Kidney (tissue), 14 donors: ENCODE measurements around the gene MPO. TPM values are rescaled to one million over a fixed set of nuclear protein-coding genes. Genes with fewer than 3 reads are reported as not detected.

Source experiments
- DNase-seq, 5 donors: peaks; one replicate each; pipeline ENCODE4 v3.0.0-alpha.2; 2013 to 2020
- FAIRE-seq: peaks from 2 replicates; lab custom pipeline; 2012; peaks lifted over from hg19 to GRCh38; lab: Jason Lieb, UNC
- H3K27ac ChIP-seq, 2 donors: one replicate each; pipeline ENCODE4 v1.7.0; 2013; ENCODE audit warnings: low read depth in 2 of 2, low read length in 2 of 2, inconsistent platforms in 1 of 2
- H3K27me3 ChIP-seq: one replicate; pipeline ENCODE4 v1.7.1; 2013; ENCODE audit warnings: low read length, inconsistent platforms; ENCODE audit not compliant: control insufficient read depth, insufficient read depth
- H3K36me3 ChIP-seq, 3 donors: one replicate each; pipeline versions ENCODE4 v1.7.0 to v1.7.1; 2013; ENCODE audit warnings: low read length in 3 of 3, control low read depth in 1 of 3, inconsistent platforms in 1 of 3; ENCODE audit not compliant: insufficient read depth in 3 of 3, control insufficient read depth in 2 of 3
- H3K4me1 ChIP-seq, 3 donors: one replicate each; pipeline versions ENCODE4 v1.7.0 to v1.7.1; 2013; ENCODE audit warnings: low read length in 3 of 3, inconsistent platforms in 1 of 3, low read depth in 1 of 3; ENCODE audit not compliant: control insufficient read depth in 2 of 3, insufficient read depth in 2 of 3
- H3K4me3 ChIP-seq, 3 donors: one replicate each; pipeline versions ENCODE4 v1.7.0 to v1.8.1; 2013; ENCODE audit warnings: low read length in 3 of 3, control low read depth in 1 of 3, inconsistent platforms in 1 of 3
- H3K9ac ChIP-seq, 3 donors: one replicate each; pipeline versions ENCODE4 v1.7.0 to v1.7.1; 2013; ENCODE audit warnings: low read length in 3 of 3, control low read depth in 1 of 3, inconsistent platforms in 1 of 3
- H3K9me3 ChIP-seq, 3 donors: one replicate each; pipeline versions ENCODE4 v1.7.0 to v1.7.1; 2013; ENCODE audit warnings: low read length in 3 of 3, control low read depth in 1 of 3, inconsistent platforms in 1 of 3; ENCODE audit not compliant: control insufficient read depth in 2 of 3, insufficient read depth in 1 of 3
- intact Hi-C: fragments of 100-400 bp; cut with DNase I; formaldehyde crosslinking; loops from one replicate; pipeline ENCODE4 v1.11.1; 2022
- polyA plus RNA-seq: library from polyadenylated mRNA; stranded (reverse); fragments of 350-450 nt; fragmentation: Illumina TruSeq; extraction: RNeasy Lipid Tissue Mini Kit (QIAGEN cat#74804); gene quantifications from one replicate; pipeline ENCODE4 v1.2.3, GENCODE V29; 2014; ENCODE audit warnings: low read depth, low replicate concordance; ENCODE audit not compliant: insufficient read depth
- total RNA-seq: library from RNA; stranded (reverse); fragmentation: NEBNext Ultra II Directional; extraction: Animal tissue kit (Norgen Biotek cat#: 25700); gene quantifications from one replicate; pipeline ENCODE4 v1.2.1, GENCODE V29; 2021
- TF ChIP-seq, protein P1 (sequence below): IDR thresholded peaks from 3 replicates; pipeline ENCODE4 v1.5.1; 2012; ENCODE audit warnings: mild to moderate bottlenecking, moderate library complexity, borderline replicate concordance; ENCODE audit not compliant: insufficient read depth; ENCODE audit errors: extremely low read depth
- donor health status: control.
- donor health status: control.
- donor health status: control.
- donor health status: control.
- donor health status: control.
- donor health status: DM: yes; HTN: yes; CAD: no.
- donor health status: Normal renal cell carcinoma (clear cell type).

The MPO gene
- total and polyA plus RNA-seq, 2 donors from 2014 or later, result 0.47 TPM; not detected in 1

DNA sequence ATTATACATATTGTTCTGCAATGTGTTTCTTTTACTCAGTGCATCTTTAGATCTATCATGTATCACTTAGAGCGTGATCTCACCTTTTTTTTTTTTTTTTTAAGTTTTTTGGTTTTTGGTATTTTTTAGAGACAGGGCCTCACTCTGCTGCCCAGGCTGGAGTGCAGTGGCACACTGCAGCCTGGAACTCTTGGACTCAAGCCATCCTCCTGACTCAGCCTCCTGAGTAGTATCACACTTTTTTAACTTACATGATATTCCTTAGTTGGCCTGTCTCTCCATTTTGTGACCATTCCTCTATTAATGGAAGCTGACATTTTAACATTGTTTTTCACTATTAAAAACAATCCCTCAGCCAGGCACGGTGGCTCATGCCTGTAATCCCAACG is 4.7 kb upstream of the MPO start:
- Histone ChIP-seq H3K9me3 (no peaks in the 10 kb centered on the region), H3K27me3 (no peaks in the 10 kb centered on the region), H3K36me3 (no peaks in the 10 kb centered on the region), H3K4me3 (no peak overlapping the region), H3K4me1 (no peaks in the 10 kb centered on the region), H3K27ac (no peak overlapping the region), H3K9ac (no peak overlapping the region)
- DNase-seq, result no peak
- FAIRE-seq, result no peak
- TF ChIP-seq, protein P1, sequence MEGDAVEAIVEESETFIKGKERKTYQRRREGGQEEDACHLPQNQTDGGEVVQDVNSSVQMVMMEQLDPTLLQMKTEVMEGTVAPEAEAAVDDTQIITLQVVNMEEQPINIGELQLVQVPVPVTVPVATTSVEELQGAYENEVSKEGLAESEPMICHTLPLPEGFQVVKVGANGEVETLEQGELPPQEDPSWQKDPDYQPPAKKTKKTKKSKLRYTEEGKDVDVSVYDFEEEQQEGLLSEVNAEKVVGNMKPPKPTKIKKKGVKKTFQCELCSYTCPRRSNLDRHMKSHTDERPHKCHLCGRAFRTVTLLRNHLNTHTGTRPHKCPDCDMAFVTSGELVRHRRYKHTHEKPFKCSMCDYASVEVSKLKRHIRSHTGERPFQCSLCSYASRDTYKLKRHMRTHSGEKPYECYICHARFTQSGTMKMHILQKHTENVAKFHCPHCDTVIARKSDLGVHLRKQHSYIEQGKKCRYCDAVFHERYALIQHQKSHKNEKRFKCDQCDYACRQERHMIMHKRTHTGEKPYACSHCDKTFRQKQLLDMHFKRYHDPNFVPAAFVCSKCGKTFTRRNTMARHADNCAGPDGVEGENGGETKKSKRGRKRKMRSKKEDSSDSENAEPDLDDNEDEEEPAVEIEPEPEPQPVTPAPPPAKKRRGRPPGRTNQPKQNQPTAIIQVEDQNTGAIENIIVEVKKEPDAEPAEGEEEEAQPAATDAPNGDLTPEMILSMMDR, result no peak
- intact Hi-C loops, result no loop called here

DNA sequence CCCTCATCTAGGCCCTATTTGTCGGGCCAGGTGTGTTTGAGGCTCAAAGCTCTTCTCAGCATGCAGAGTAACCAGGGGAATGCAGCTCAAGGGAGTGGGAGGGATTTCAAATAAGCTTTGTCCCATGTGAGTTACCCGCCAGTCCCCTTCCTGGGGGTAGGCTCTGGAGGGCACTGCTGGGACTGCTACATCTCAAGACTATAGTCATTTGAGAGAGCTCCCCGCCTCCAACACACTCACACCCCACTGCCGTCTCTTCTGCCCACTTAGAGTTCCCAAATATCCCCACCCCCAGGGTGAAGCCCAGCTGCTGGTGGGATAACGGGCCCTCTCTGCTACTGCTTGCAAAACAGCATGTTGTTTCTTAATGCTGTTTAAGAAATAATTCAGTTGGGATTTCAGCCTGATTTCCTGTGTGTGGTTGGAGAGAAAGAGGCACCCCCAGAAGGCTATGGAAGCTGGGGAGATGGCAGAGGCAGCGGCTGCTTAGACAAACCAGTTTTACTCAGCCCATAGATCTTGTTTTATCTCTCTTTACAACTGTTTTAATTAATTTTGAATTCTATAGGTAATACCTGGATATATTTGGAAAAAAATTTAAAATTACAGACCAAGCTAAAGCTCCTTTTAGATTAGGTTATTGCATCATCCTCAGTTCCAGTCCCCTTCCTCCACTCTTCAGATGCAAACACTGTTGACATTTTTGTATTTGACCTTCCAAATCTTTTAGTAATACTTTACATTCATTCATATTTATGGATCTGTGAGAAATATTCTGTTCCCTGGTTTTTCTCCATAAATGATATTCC is 4.1 kb upstream of the MPO start:
- FAIRE-seq, result no peak
- H3K36me3 ChIP-seq, result no peaks in the 10 kb centered on the region
- H3K27ac ChIP-seq, result no peak overlapping the region
- intact Hi-C loops, result no loop called here
- no peaks in the 10 kb centered on the region for H3K4me1 ChIP-seq
- DNase-seq, result peak in 1 of 5 donors; percentile 21
- TF ChIP-seq, protein P1, result no peak
- no peaks in the 10 kb centered on the region for H3K27me3 ChIP-seq
- H3K9me3 ChIP-seq, result no peaks in the 10 kb centered on the region
- no peak overlapping the region for H3K4me3 ChIP-seq
- H3K9ac ChIP-seq, result no peak overlapping the region

DNA sequence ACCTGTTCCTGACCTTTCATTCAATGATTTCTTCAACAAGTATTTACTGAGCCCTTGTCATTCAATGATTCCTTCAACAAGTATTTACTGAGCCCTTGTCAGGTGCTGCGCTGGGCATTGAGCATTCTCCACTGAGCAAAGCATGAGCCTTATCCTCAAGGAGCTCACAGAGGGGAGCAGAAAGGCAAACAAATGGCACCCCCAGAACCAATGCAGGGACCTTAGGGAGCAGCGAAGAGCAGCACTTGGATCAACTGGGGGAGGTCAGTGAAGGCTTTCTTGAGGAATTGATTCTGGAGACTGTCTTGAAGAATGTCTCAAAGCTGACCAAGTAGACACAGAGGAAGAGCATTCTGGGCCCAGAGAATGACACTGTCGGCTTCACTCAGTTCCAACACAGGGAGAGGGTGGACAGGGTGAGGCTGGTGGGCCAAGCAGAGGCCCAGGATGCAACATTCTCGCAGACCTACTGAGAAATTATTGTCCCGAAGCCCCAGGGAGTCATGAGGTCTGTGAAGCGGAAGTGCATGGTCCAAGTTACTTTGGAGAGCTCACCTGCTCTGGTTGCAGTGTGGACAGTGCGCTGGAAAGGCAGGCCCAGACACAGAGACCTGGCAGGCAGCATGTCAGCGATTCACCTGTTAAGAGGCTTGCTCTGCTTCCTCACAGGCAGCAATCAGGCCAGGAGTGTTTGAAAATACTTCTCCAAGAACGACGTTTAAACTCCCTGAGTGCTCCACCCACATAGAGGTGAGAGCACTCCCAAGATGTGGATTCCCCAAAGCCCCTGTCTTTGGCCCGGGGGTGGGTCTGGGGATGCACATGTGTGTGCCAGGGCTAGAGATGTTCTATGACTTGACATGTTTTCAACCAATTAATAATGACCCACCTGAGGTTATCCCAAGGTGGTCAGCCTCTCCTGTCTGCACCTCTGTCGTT is 3.2 kb upstream of the MPO start:
- H3K4me3 ChIP-seq, result no peak overlapping the region
- H3K27me3 ChIP-seq, result no peaks in the 10 kb centered on the region
- TF ChIP-seq, protein P1, result no peak
- intact Hi-C loops, result no loop called here
- no peaks in the 10 kb centered on the region for H3K4me1 ChIP-seq
- no peak overlapping the region for H3K9ac ChIP-seq
- H3K27ac ChIP-seq, result no peak overlapping the region
- FAIRE-seq, result no peak
- H3K9me3 ChIP-seq, result no peaks in the 10 kb centered on the region
- no peaks in the 10 kb centered on the region for H3K36me3 ChIP-seq
- DNase-seq, result peak in 1 of 5 donors; percentile 18
